NCI-H446 treated with DMSO at 0.1 percent for 48 hours (cell line): ENCODE measurements around the gene CNTNAP4.

Experiments used
- DNase-seq: peaks from one replicate; lab custom pipeline; 2025; lab: John Stamatoyannopoulos, UW

Gene CNTNAP4

GRCh38 chr16:76396977-76397376 is 119.8 kb downstream of the CNTNAP4 start:
- no peak for DNase-seq

GRCh38 chr16:76409706-76410105 is 132.5 kb downstream of the CNTNAP4 start:
- DNase-seq: no peak

GRCh38 chr16:76421571-76421970 is 144.4 kb downstream of the CNTNAP4 start:
- no peak for DNase-seq

- DNase-seq: no peak
Observed at GRCh38 chr16:76428858-76429257, 151.7 kb downstream of the CNTNAP4 start.

- DNase-seq: no peak
Observed at GRCh38 chr16:76441391-76441790, 164.2 kb downstream of the CNTNAP4 start.

- no peak for DNase-seq
Observed at GRCh38 chr16:76441876-76442275, 164.7 kb downstream of the CNTNAP4 start.

GRCh38 chr16:76443973-76444372 is 166.8 kb downstream of the CNTNAP4 start:
- DNase-seq: no peak

- no peak for DNase-seq
Observed at GRCh38 chr16:76444832-76445231, 167.6 kb downstream of the CNTNAP4 start.

GRCh38 chr16:76445815-76446214 is 168.6 kb downstream of the CNTNAP4 start:
- no peak for DNase-seq

GRCh38 chr16:76446251-76446650 is 169.1 kb downstream of the CNTNAP4 start:
- DNase-seq: no peak

GRCh38 chr16:76450890-76451289 is 173.7 kb downstream of the CNTNAP4 start:
- DNase-seq: no peak

GRCh38 chr16:76455257-76455656 is 178.1 kb downstream of the CNTNAP4 start:
- no peak for DNase-seq

- no peak for DNase-seq
Observed at GRCh38 chr16:76456016-76456415, 178.8 kb downstream of the CNTNAP4 start.

GRCh38 chr16:76459111-76459510 is 181.9 kb downstream of the CNTNAP4 start:
- no peak for DNase-seq

GRCh38 chr16:76461836-76462235 is 184.6 kb downstream of the CNTNAP4 start:
- DNase-seq: no peak

- DNase-seq: no peak
Observed at GRCh38 chr16:76464955-76465620, 187.9 kb downstream of the CNTNAP4 start.

GRCh38 chr16:76466871-76467270 is 189.7 kb downstream of the CNTNAP4 start:
- no peak for DNase-seq

- DNase-seq: no peak
Observed at GRCh38 chr16:76474048-76474447, 196.8 kb downstream of the CNTNAP4 start.

GRCh38 chr16:76478105-76478504 is 200.9 kb downstream of the CNTNAP4 start:
- DNase-seq: no peak

- no peak for DNase-seq
Observed at GRCh38 chr16:76483307-76483909, 206.2 kb downstream of the CNTNAP4 start.

GRCh38 chr16:76484020-76484419 is 206.8 kb downstream of the CNTNAP4 start:
- no peak for DNase-seq

GRCh38 chr16:76486740-76487139 is 209.5 kb downstream of the CNTNAP4 start:
- no peak for DNase-seq

- no peak for DNase-seq
Observed at GRCh38 chr16:76487411-76488064, 210.3 kb downstream of the CNTNAP4 start.

GRCh38 chr16:76488065-76488417 is 210.8 kb downstream of the CNTNAP4 start:
- no peak for DNase-seq
